SK-N-SH (cell line): Measurements from ENCODE around the gene RAB11FIP5. TPM values are rescaled to one million over a fixed set of nuclear protein-coding genes. Genes with fewer than 3 reads are reported as not detected.
A peak's percentile ranks its signal among the peaks of the same experiment; 100 is the strongest.

ENCODE experiments used
- CTCF ChIA-PET: fragments of 300-600, 350-600 bp; formaldehyde crosslinking; extraction: SDS; loops from one replicate; lab custom pipeline; 2021; lab: Yijun Ruan, JAX
- POLR2A ChIA-PET: fragments of 350-600 bp; sonication (Branson Sonifier 250); formaldehyde crosslinking; extraction: SDS; loops from one replicate; lab custom pipeline; 2020; ENCODE audit warnings: antibody characterized with exemption, inconsistent platforms; lab: Yijun Ruan, JAX
- DNase-seq: peaks from one replicate; pipeline ENCODE4 v3.0.0; 2012
- H2AFZ ChIP-seq: fragments of 200-600 bp; sonication (generic); 2 replicates; pipeline ENCODE4 v1.8.1; 2016; ENCODE audit warnings: antibody characterized with exemption, mild to moderate bottlenecking, low read depth
- H3F3A ChIP-seq: fragments of 200-600 bp; sonication (generic); replicated peaks from 2 replicates; pipeline ENCODE3; 2016; ENCODE audit warnings: antibody characterized with exemption, mild to moderate bottlenecking; ENCODE audit not compliant: insufficient read depth
- H3K27ac ChIP-seq, 2 experiments: fragments of 200-500 bp in 1 of 2; fragments of 200-600 bp in 1 of 2; sonication (Bioruptor generic) in 1 of 2; sonication (generic), shearing (Covaris generic) in 1 of 2; 2 replicates each; pipeline versions ENCODE4 v1.5.1 to v1.6.1; 2014 to 2016; ENCODE audit warnings: low read depth in 2 of 2, inconsistent platforms in 1 of 2, low read length in 1 of 2, mild to moderate bottlenecking in 1 of 2, mixed read lengths in 1 of 2
- H3K27me3 ChIP-seq: fragments of 200-600 bp; sonication (generic), shearing (Covaris generic); 2 replicates; pipeline ENCODE4 v1.6.1; 2016; ENCODE audit warnings: mixed run types; ENCODE audit not compliant: insufficient read depth
- H3K36me3 ChIP-seq, 2 experiments: fragments of 200-500 bp in 1 of 2; fragments of 200-600 bp in 1 of 2; sonication (Bioruptor generic) in 1 of 2; sonication (generic) in 1 of 2; replicated peaks in 1 of 2; 2 replicates each; pipeline versions ENCODE3 to v1.5.1; 2014 to 2016; ENCODE audit warnings: low read length in 1 of 2, mild to moderate bottlenecking in 1 of 2; ENCODE audit not compliant: insufficient read depth in 2 of 2, control insufficient read depth in 1 of 2
- H3K4me1 ChIP-seq, 2 experiments: fragments of 200-500 bp in 1 of 2; fragments of 200-600 bp in 1 of 2; sonication (Bioruptor generic) in 1 of 2; sonication (generic), shearing (Covaris generic) in 1 of 2; 2 replicates each; pipeline versions ENCODE4 v1.5.1 to v1.6.1; 2014 to 2016; ENCODE audit warnings: low read depth in 1 of 2, low read length in 1 of 2, mixed run types in 1 of 2; ENCODE audit not compliant: insufficient read depth in 2 of 2, control insufficient read depth in 1 of 2
- H3K4me2 ChIP-seq: fragments of 200-600 bp; sonication (generic), shearing (Covaris generic); 2 replicates; pipeline ENCODE4 v1.6.1; 2017; ENCODE audit warnings: mixed run types
- H3K4me3 ChIP-seq, 2 experiments: fragments of 200-500 bp in 1 of 2; fragments of 200-600 bp in 1 of 2; sonication (Bioruptor generic) in 1 of 2; sonication (generic), shearing (Covaris generic) in 1 of 2; 2 replicates each; pipeline versions ENCODE4 v1.5.1 to v1.8.1; 2014 to 2016; ENCODE audit warnings: low read depth in 2 of 2, inconsistent platforms in 1 of 2, low read length in 1 of 2, mild to moderate bottlenecking in 1 of 2, mixed read lengths in 1 of 2, moderate library complexity in 1 of 2
- H3K79me2 ChIP-seq: fragments of 200-600 bp; sonication (generic); 2 replicates; pipeline ENCODE4 v1.8.1; 2017; ENCODE audit warnings: mild to moderate bottlenecking; ENCODE audit not compliant: insufficient read depth
- H3K9ac ChIP-seq: fragments of 200-600 bp; sonication (generic); 2 replicates; pipeline ENCODE4 v1.6.1; 2017; ENCODE audit warnings: mixed run types
- H3K9me2 ChIP-seq: fragments of 200-600 bp; sonication (generic); 2 replicates; pipeline ENCODE4 v1.6.1; 2017; ENCODE audit warnings: mixed run types
- H3K9me3 ChIP-seq: fragments of 200-600 bp; sonication (generic); 2 replicates; pipeline ENCODE4 v1.6.1; 2017; ENCODE audit warnings: mixed run types, mild to moderate bottlenecking, moderate library complexity
- H4K20me1 ChIP-seq: fragments of 200-600 bp; sonication (generic); 2 replicates; pipeline ENCODE4 v1.6.1; 2017; ENCODE audit warnings: mild to moderate bottlenecking, mixed run types; ENCODE audit not compliant: insufficient read depth
- MXI1 ChIP-seq: IDR thresholded peaks from 2 replicates; pipeline ENCODE4 v1.6.1; 2012; ENCODE audit warnings: mild to moderate bottlenecking, low read depth, low read length, improper control_type of control experiment
- RAD21 ChIP-seq: IDR thresholded peaks from 2 replicates; pipeline ENCODE4 v1.6.1; 2012; ENCODE audit warnings: mild to moderate bottlenecking, low read length
- TAF1 ChIP-seq: IDR thresholded peaks from 2 replicates; pipeline ENCODE4 v1.6.1; 2012; ENCODE audit warnings: low read depth, mild to moderate bottlenecking, low read length, moderate library complexity, borderline replicate concordance
- TCF12 ChIP-seq: IDR thresholded peaks from 2 replicates; pipeline ENCODE4 v1.4.0; 2012
- USF2 ChIP-seq: fragments of 150-350 bp; IDR thresholded peaks from 2 replicates; pipeline ENCODE4 v1.6.1; 2017; ENCODE audit warnings: antibody characterized with exemption, low read length, low read depth, borderline replicate concordance
- WGBS: methylation state at CpG from one replicate; pipeline ENCODE4 v1.1.6; 2017; ENCODE audit warnings: low lambda C conversion rate; 5-methylcytosine and 5-hydroxymethylcytosine counted together
- polyA plus RNA-seq, 3 experiments: library from polyadenylated mRNA; depleted of rRNA; stranded (reverse); fragments of >200 nt; gene quantifications; 2 replicates each; pipeline ENCODE4 v1.2.3, GENCODE V29; 2012

Gene RAB11FIP5
- polyA plus RNA-seq, 1 of the 3 experiments (the other 2 are of a cell fraction) = 17.1 TPM

GRCh38 chr2:73111073-73112025 is 1.4 kb downstream of the RAB11FIP5 start:
- Histone ChIP-seq H3K79me2 (peaks cover 62% of the 10 kb centered on the region), H3F3A (peaks cover 16% of the 10 kb centered on the region), H3K4me2 (peak overlapping the region; percentile 98), H3K36me3 (no peaks in the 10 kb centered on the region), H3K9me3 (no peaks in the 10 kb centered on the region), H3K27ac (peak overlapping the region in 1 of 2 experiments; percentile 86; a peak in 2 of 4 replicates), H3K27me3 (no peaks in the 10 kb centered on the region)
- POLR2A ChIA-PET = interaction anchor here (1.0 to 1.2 kb wide), 2 partner anchors 8 to 40 kb away, joined by 3 to 5 read pairs; no protein-coding TSS in a partner anchor
- no peak for DNase-seq
- WGBS = 31% methylated on average over 14 of the region's 16 CpGs
- no peak for TF ChIP-seq TCF12
- TF ChIP-seq TAF1 = no peak
- TF ChIP-seq MXI1 = peak; percentile 49; the same call in 1 of the 2 replicates
- TF ChIP-seq RAD21 = 0 out of 2 replicates have a peak, but pooled peaks have one; percentile 4
- TF ChIP-seq, all 33 proteins: peak for 2
- H4K20me1 ChIP-seq = peaks cover 56% of the 10 kb centered on the region
- H2AFZ ChIP-seq = peak overlapping the region; percentile 53; the same call in 1 of the 2 replicates
- H3K9ac ChIP-seq = peak overlapping the region; percentile 91
- H3K4me3 ChIP-seq = peak overlapping the region; percentile 77 to 85
- CTCF ChIA-PET = interaction anchor here (0.9 to 10.6 kb wide), 12 partner anchors 18 to 119 kb away, joined by 3 to 88 read pairs (median 6); no protein-coding TSS in a partner anchor
- no peaks in the 10 kb centered on the region for H3K9me2 ChIP-seq
- peaks cover 6 to 51% of the 10 kb centered on the region in 2 experiments; a peak in 3 of 4 replicates for H3K4me1 ChIP-seq

- no peak for DNase-seq
Measured at GRCh38 chr2:73110168-73111072, 2.3 kb downstream of the RAB11FIP5 start.

More at GRCh38 chr2:73110168-73111072, 2.3 kb downstream of the RAB11FIP5 start:
- H4K20me1 ChIP-seq = peaks cover 65% of the 10 kb centered on the region
- peaks cover 72% of the 10 kb centered on the region for H3K79me2 ChIP-seq
- WGBS = 80% methylated on average over 4 of the region's 4 CpGs
- H3K4me3 ChIP-seq = peak overlapping the region; percentile 77 to 85; a peak in 3 of 4 replicates
- peak overlapping the region; percentile 91; the same call in 1 of the 2 replicates for H3K9ac ChIP-seq
- no peak for TF ChIP-seq USF2
- no peaks in the 10 kb centered on the region for H3K36me3 ChIP-seq
- no peaks in the 10 kb centered on the region for H3K9me3 ChIP-seq
- peak overlapping the region; percentile 98 for H3K4me2 ChIP-seq
- POLR2A ChIA-PET = no interaction called here
- H3K9me2 ChIP-seq = no peaks in the 10 kb centered on the region
- CTCF ChIA-PET = interaction anchor here (0.9 to 10.6 kb wide), 9 partner anchors 11 to 117 kb away, joined by 3 to 88 read pairs (median 4); no protein-coding TSS in a partner anchor
- no peaks in the 10 kb centered on the region for H3K27me3 ChIP-seq
- no peak overlapping the region for H2AFZ ChIP-seq
- peaks cover 6 to 52% of the 10 kb centered on the region in 2 experiments; a peak in 3 of 4 replicates for H3K4me1 ChIP-seq
- H3K27ac ChIP-seq = peak overlapping the region in 1 of 2 experiments; percentile 86; a peak in 2 of 4 replicates
- peaks cover 14% of the 10 kb centered on the region for H3F3A ChIP-seq
